SU-DHL-6 (cell line): ENCODE measurements around the gene PTMS.

Experiments
- H2AFZ ChIP-seq: fragments of 200-600 bp; sonication (generic); 2 replicates; pipeline ENCODE4 v1.6.1; 2014; ENCODE audit warnings: low read depth, mild to moderate bottlenecking, moderate library complexity, mixed read lengths, antibody characterized with exemption, low read length; ENCODE audit not compliant: severe bottlenecking
- H3F3A ChIP-seq: fragments of 200-600 bp; shearing (Covaris generic); 2 replicates; pipeline ENCODE4 v1.6.0; 2016; ENCODE audit warnings: antibody characterized with exemption, mild to moderate bottlenecking; ENCODE audit not compliant: insufficient read depth
- H3K27ac ChIP-seq: fragments of 200-600 bp; sonication (generic); 2 replicates; pipeline ENCODE4 v1.5.1; 2016; ENCODE audit warnings: low read depth, mild to moderate bottlenecking, low read length, moderate library complexity, mixed read lengths
- H3K27me3 ChIP-seq: fragments of 200-600 bp; sonication (generic), shearing (Covaris generic); 2 replicates; pipeline ENCODE4 v1.6.0; 2014; ENCODE audit warnings: mild to moderate bottlenecking, low read length
- H3K36me3 ChIP-seq: fragments of 200-600 bp; sonication (generic); 2 replicates; pipeline ENCODE4 v1.6.1; 2014; ENCODE audit warnings: mild to moderate bottlenecking, low read length, mixed read lengths
- H3K4me2 ChIP-seq: fragments of 300-600, 200-600 bp; shearing (Covaris generic), sonication (generic); 2 replicates; pipeline ENCODE4 v1.6.0; 2014; ENCODE audit warnings: low read length, low read depth, mild to moderate bottlenecking; ENCODE audit not compliant: poor library complexity, severe bottlenecking
- H3K4me3 ChIP-seq: fragments of 200-600 bp; sonication (generic); 2 replicates; pipeline ENCODE4 v1.5.1; 2014; ENCODE audit warnings: antibody characterized with exemption, low read length, mild to moderate bottlenecking, mixed read lengths; ENCODE audit not compliant: insufficient read depth, poor library complexity, severe bottlenecking
- H3K79me2 ChIP-seq: fragments of 200-600 bp; sonication (generic); 2 replicates; pipeline ENCODE4 v1.6.1; 2014; ENCODE audit warnings: mild to moderate bottlenecking, low read length, moderate library complexity; ENCODE audit not compliant: insufficient read depth
- H3K9ac ChIP-seq: fragments of 200-600 bp; sonication (generic); 2 replicates; pipeline ENCODE4 v1.7.0; 2014; ENCODE audit warnings: mild to moderate bottlenecking, low read length
- H3K9me2 ChIP-seq: fragments of 200-600 bp; sonication (generic); replicated peaks from 2 replicates; pipeline ENCODE4 v1.6.1; 2014; ENCODE audit warnings: low read length; ENCODE audit not compliant: insufficient read depth
- H3K9me3 ChIP-seq: fragments of 200-600 bp; sonication (generic); 2 replicates; pipeline ENCODE4 v1.6.1; 2014; ENCODE audit warnings: low read length, mixed read lengths; ENCODE audit not compliant: insufficient read depth
- H4K20me1 ChIP-seq: fragments of 200-600 bp; sonication (generic); 2 replicates; pipeline ENCODE4 v1.6.1; 2014; ENCODE audit warnings: low read depth, mild to moderate bottlenecking, antibody characterized with exemption, low read length, moderate library complexity, mixed read lengths
- CTCF ChIP-seq: fragments of 200-600 bp; sonication (generic); IDR thresholded peaks from one replicate; pipeline ENCODE4 v1.5.1; 2017; ENCODE audit warnings: antibody characterized with exemption, mild to moderate bottlenecking, low read length, moderate library complexity; ENCODE audit not compliant: insufficient read depth, poor library complexity, severe bottlenecking
- EZH2phosphoT487 ChIP-seq: fragments of 200-600 bp; sonication (generic), shearing (Covaris generic); conservative IDR thresholded peaks from 2 replicates; pipeline ENCODE4 v1.6.1; 2018; ENCODE audit warnings: mild to moderate bottlenecking, antibody characterized with exemption, low read length, moderate library complexity, mixed read lengths

PTMS gene

GRCh38 chr12:6782119-6782518, 16.0 kb downstream of the PTMS start:
- H3K4me3 ChIP-seq = no peak overlapping the region
- TF ChIP-seq CTCF = no peak
- no peak for TF ChIP-seq EZH2phosphoT487
- H3K27me3 ChIP-seq = no peaks in the 10 kb centered on the region
- no peak overlapping the region for H3K9ac ChIP-seq
- no peaks in the 10 kb centered on the region for H3K9me3 ChIP-seq
- no peaks in the 10 kb centered on the region for H3F3A ChIP-seq
- H3K36me3 ChIP-seq = no peaks in the 10 kb centered on the region
- H3K27ac ChIP-seq = no peak overlapping the region
- no peaks in the 10 kb centered on the region for H3K79me2 ChIP-seq
- H3K9me2 ChIP-seq = no peaks in the 10 kb centered on the region
- no peaks in the 10 kb centered on the region for H4K20me1 ChIP-seq
- H3K4me2 ChIP-seq = no peak overlapping the region
- H2AFZ ChIP-seq = no peak overlapping the region

- Histone ChIP-seq H3K9ac (no peak overlapping the region), H3K4me2 (no peak overlapping the region), H3K36me3 (no peaks in the 10 kb centered on the region), H3K27me3 (no peaks in the 10 kb centered on the region), H3K27ac (no peak overlapping the region), H3K4me3 (no peak overlapping the region), H3K79me2 (no peaks in the 10 kb centered on the region), H2AFZ (no peak overlapping the region), H4K20me1 (no peaks in the 10 kb centered on the region), H3F3A (no peaks in the 10 kb centered on the region), H3K9me2 (no peaks in the 10 kb centered on the region), H3K9me3 (no peaks in the 10 kb centered on the region)
- TF ChIP-seq EZH2phosphoT487 (no peak), CTCF (no peak)
Measured at GRCh38 chr12:6782850-6783566, 16.8 kb downstream of the PTMS start.

GRCh38 chr12:6783828-6784227, 17.7 kb downstream of the PTMS start:
- H3K9me3 ChIP-seq = no peaks in the 10 kb centered on the region
- H3K27me3 ChIP-seq = no peaks in the 10 kb centered on the region
- H3K4me3 ChIP-seq = no peak overlapping the region
- no peak overlapping the region for H3K9ac ChIP-seq
- H3F3A ChIP-seq = no peaks in the 10 kb centered on the region
- no peaks in the 10 kb centered on the region for H4K20me1 ChIP-seq
- no peak overlapping the region for H3K4me2 ChIP-seq
- H3K36me3 ChIP-seq = no peaks in the 10 kb centered on the region
- TF ChIP-seq EZH2phosphoT487 (no peak), CTCF (no peak)
- H3K9me2 ChIP-seq = no peaks in the 10 kb centered on the region
- H2AFZ ChIP-seq = no peak overlapping the region
- no peak overlapping the region for H3K27ac ChIP-seq
- H3K79me2 ChIP-seq = no peaks in the 10 kb centered on the region
